Measurements from ENCODE around the gene TMEM151A. TPM values are rescaled to one million over a fixed set of nuclear protein-coding genes. Genes with fewer than 3 reads are reported as not detected.

Gene TMEM151A
- polyA plus RNA-seq, 3 donors = 0.07 to 0.09 TPM; not detected in 1

GRCh38 chr11:66279092-66279734 is 12.5 kb upstream of the TMEM151A start:
- DNase-seq (ENCODE audit: extremely low read depth in 1 of 11, low read depth in 9 of 11, low spot score in 4 of 11) = no peak

GRCh38 chr11:66280428-66280827 is 11.3 kb upstream of the TMEM151A start:
- no peak for DNase-seq (ENCODE audit: extremely low read depth in 1 of 11, low read depth in 9 of 11, low spot score in 4 of 11)

- DNase-seq (ENCODE audit: extremely low read depth in 1 of 11, low read depth in 9 of 11, low spot score in 4 of 11) = no peak
These were observed 10.7 kb upstream of the TMEM151A start for GRCh38 chr11:66281001-66281400.

- DNase-seq (ENCODE audit: extremely low read depth in 1 of 11, low read depth in 9 of 11, low spot score in 4 of 11) = no peak
These were observed 9.8 kb upstream of the TMEM151A start for GRCh38 chr11:66281776-66282467.

GRCh38 chr11:66282468-66283455 is 8.9 kb upstream of the TMEM151A start:
- peak; percentile 85 to 98 (median 96) for DNase-seq (ENCODE audit: extremely low read depth in 1 of 11, low read depth in 9 of 11, low spot score in 4 of 11)

GRCh38 chr11:66283461-66284105 is 8.1 kb upstream of the TMEM151A start:
- DNase-seq (ENCODE audit: extremely low read depth in 1 of 11, low read depth in 9 of 11, low spot score in 4 of 11) = no peak

GRCh38 chr11:66284526-66285078 is 7.1 kb upstream of the TMEM151A start:
- DNase-seq (ENCODE audit: extremely low read depth in 1 of 11, low read depth in 9 of 11, low spot score in 4 of 11) = no peak

GRCh38 chr11:66285250-66285947 is 6.3 kb upstream of the TMEM151A start:
- no peak for DNase-seq (ENCODE audit: extremely low read depth in 1 of 11, low read depth in 9 of 11, low spot score in 4 of 11)

GRCh38 chr11:66286699-66287098 is 5.0 kb upstream of the TMEM151A start:
- no peak for DNase-seq (ENCODE audit: extremely low read depth in 1 of 11, low read depth in 9 of 11, low spot score in 4 of 11)

GRCh38 chr11:66287211-66287888 is 4.3 kb upstream of the TMEM151A start:
- no peak for DNase-seq (ENCODE audit: extremely low read depth in 1 of 11, low read depth in 9 of 11, low spot score in 4 of 11)

- DNase-seq (ENCODE audit: extremely low read depth in 1 of 11, low read depth in 9 of 11, low spot score in 4 of 11) = no peak
These were observed 3.6 kb upstream of the TMEM151A start for GRCh38 chr11:66287889-66288670.

GRCh38 chr11:66288671-66289547 is 2.8 kb upstream of the TMEM151A start, which contains the start of gene YIF1A:
Gene YIF1A (minus strand): TSS chr11:66289143. CDS start chr11:66288985, 158 bp downstream.
- DNase-seq (ENCODE audit: extremely low read depth in 1 of 11, low read depth in 9 of 11, low spot score in 4 of 11) = peak; percentile 92 to 99 (median 98)

- peak in 10 of 11 donors; percentile 60 to 82 (median 76) for DNase-seq (ENCODE audit: extremely low read depth in 1 of 11, low read depth in 9 of 11, low spot score in 4 of 11)
These were observed 2.0 kb upstream of the TMEM151A start for GRCh38 chr11:66289548-66290329.

GRCh38 chr11:66290330-66290621 is 1.4 kb upstream of the TMEM151A start:
- DNase-seq (ENCODE audit: extremely low read depth in 1 of 11, low read depth in 9 of 11, low spot score in 4 of 11) = no peak

- no peak for DNase-seq (ENCODE audit: extremely low read depth in 1 of 11, low read depth in 9 of 11, low spot score in 4 of 11)
These were observed 390 bp upstream of the TMEM151A start for GRCh38 chr11:66291303-66291705.

Data from renal cortex interstitium (tissue), 11 donors.